ENCODE data around the gene SPTLC1. TPM values are rescaled to one million over a fixed set of nuclear protein-coding genes. Genes with fewer than 3 reads are reported as not detected.
"Not testable (repeated sequence)": the region's sequence is repeated elsewhere in the genome, so short reads cannot be mapped to it uniquely, and the experiment has no call there.

The SPTLC1 gene
- total RNA-seq, 1 experiment from 2014 or later: 68.0 TPM

DNA sequence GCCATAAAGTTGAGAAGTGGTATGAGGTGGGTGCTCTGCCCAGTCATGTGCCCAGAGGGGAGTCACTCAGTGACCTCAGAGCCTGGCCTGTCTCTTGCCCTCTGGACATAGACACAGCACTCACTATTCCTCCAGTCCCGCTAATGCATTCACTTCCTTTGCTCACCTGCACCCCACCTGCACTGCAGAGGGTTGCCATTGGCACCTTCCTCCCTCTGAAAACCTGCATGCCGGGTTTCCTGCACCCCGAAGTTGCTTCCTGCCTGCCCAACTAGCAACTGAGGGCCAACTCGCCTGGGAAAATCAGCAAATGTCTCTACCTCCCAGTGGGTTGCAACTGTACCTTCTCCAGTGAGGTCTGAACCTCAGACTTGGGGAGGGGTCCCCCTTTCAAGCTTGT lies 48.1 kb upstream of the SPTLC1 start:
- H3K27ac Mint-ChIP-seq (ENCODE audit: low read depth, unreplicated experiment): no peak overlapping the region
- ChIA-PET CTCF (no interaction called here), POLR2A (no interaction called here)
- H3K4me3 Mint-ChIP-seq (ENCODE audit: unreplicated experiment): no peak overlapping the region
- H3K9me3 Mint-ChIP-seq (ENCODE audit: unreplicated experiment): no peaks in the 10 kb centered on the region
- H3K36me3 Mint-ChIP-seq (ENCODE audit: insufficient read depth, unreplicated experiment): no peaks in the 10 kb centered on the region
- intact Hi-C loops (cut with micrococcal nuclease): no loop called here
- TF ChIP-seq, protein P1, sequence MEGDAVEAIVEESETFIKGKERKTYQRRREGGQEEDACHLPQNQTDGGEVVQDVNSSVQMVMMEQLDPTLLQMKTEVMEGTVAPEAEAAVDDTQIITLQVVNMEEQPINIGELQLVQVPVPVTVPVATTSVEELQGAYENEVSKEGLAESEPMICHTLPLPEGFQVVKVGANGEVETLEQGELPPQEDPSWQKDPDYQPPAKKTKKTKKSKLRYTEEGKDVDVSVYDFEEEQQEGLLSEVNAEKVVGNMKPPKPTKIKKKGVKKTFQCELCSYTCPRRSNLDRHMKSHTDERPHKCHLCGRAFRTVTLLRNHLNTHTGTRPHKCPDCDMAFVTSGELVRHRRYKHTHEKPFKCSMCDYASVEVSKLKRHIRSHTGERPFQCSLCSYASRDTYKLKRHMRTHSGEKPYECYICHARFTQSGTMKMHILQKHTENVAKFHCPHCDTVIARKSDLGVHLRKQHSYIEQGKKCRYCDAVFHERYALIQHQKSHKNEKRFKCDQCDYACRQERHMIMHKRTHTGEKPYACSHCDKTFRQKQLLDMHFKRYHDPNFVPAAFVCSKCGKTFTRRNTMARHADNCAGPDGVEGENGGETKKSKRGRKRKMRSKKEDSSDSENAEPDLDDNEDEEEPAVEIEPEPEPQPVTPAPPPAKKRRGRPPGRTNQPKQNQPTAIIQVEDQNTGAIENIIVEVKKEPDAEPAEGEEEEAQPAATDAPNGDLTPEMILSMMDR (IDR thresholded peaks at IDR 0.05; ENCODE audit: unreplicated experiment): no peak
- peaks cover 5% of the 10 kb centered on the region for H3K4me1 Mint-ChIP-seq (ENCODE audit: insufficient read depth, unreplicated experiment)
- BruUV-seq (replicated peaks): no TSS peak
- no peak for DNase-seq (ENCODE audit: unreplicated experiment)
- peaks cover 11% of the 10 kb centered on the region for H3K27me3 Mint-ChIP-seq (ENCODE audit: insufficient read depth, unreplicated experiment)

DNA sequence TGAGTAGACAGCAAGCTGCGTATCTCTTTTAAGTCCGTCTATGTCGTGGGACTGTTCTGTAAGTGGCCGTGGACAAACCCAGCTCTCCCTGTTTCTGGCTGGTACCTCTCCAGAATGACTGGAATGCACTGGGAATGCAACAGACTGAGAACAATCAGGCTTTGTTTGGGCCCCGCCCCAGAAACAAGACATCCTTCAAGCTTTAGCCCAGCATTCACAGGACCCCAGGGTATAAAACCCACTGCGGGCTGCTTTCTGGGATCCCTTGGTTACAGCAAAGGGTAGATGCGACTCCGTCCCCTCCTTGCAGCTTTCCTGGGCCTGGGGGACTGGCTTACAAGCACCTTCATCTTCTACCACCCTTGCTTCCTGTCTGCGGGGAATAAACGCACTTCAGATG lies 45.6 kb upstream of the SPTLC1 start:
- no peak overlapping the region for H3K4me3 Mint-ChIP-seq (ENCODE audit: unreplicated experiment)
- TF ChIP-seq, protein P1 (IDR thresholded peaks at IDR 0.05; ENCODE audit: unreplicated experiment): no peak
- no TSS peak for BruUV-seq (replicated peaks)
- ChIA-PET CTCF (no interaction called here), POLR2A (no interaction called here)
- no peak for DNase-seq (ENCODE audit: unreplicated experiment)
- H3K36me3 Mint-ChIP-seq (ENCODE audit: insufficient read depth, unreplicated experiment): no peaks in the 10 kb centered on the region
- no peaks in the 10 kb centered on the region for H3K9me3 Mint-ChIP-seq (ENCODE audit: unreplicated experiment)
- no peak overlapping the region for H3K27ac Mint-ChIP-seq (ENCODE audit: low read depth, unreplicated experiment)
- intact Hi-C loops (cut with micrococcal nuclease): no loop called here
- H3K27me3 Mint-ChIP-seq (ENCODE audit: insufficient read depth, unreplicated experiment): peaks cover 16% of the 10 kb centered on the region
- peaks cover 5% of the 10 kb centered on the region for H3K4me1 Mint-ChIP-seq (ENCODE audit: insufficient read depth, unreplicated experiment)

DNA sequence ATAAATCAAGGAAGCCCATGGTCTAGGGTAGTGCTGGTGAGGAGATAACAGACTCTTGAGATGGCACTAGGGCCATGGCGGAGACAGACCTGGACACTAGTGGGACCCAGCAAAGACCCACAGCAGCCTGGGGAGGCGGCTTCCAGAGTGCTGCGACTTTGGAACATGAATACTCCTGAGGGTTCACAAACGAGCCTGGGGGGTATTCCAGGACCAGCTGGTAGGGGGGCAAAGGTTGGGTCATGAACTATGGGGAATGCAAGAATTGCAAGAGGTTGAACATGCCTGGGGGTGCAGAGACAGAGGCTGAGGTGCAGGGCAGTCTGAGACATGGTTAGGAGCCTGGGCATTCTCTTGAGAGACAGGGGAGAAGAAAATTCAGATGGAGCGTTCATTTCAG lies 43.8 kb upstream of the SPTLC1 start:
- Mint-ChIP-seq H3K27me3 (ENCODE audit: insufficient read depth, unreplicated experiment) (peaks cover 16% of the 10 kb centered on the region), H3K9me3 (ENCODE audit: unreplicated experiment) (no peaks in the 10 kb centered on the region), H3K36me3 (ENCODE audit: insufficient read depth, unreplicated experiment) (no peaks in the 10 kb centered on the region), H3K27ac (ENCODE audit: low read depth, unreplicated experiment) (no peak overlapping the region), H3K4me3 (ENCODE audit: unreplicated experiment) (no peak overlapping the region), H3K4me1 (ENCODE audit: insufficient read depth, unreplicated experiment) (peaks cover 5% of the 10 kb centered on the region)
- ChIA-PET CTCF (interaction anchor here (0.6 to 1.8 kb wide), 5 partner anchors 17 to 475 kb away, joined by 3 to 6 read pairs (median 3); no protein-coding TSS in a partner anchor), POLR2A (no interaction called here)
- intact Hi-C loops (cut with micrococcal nuclease): no loop called here
- TF ChIP-seq, protein P1 (IDR thresholded peaks at IDR 0.05; ENCODE audit: unreplicated experiment): no peak
- no TSS peak for BruUV-seq (replicated peaks)
- DNase-seq (ENCODE audit: unreplicated experiment): no peak

DNA sequence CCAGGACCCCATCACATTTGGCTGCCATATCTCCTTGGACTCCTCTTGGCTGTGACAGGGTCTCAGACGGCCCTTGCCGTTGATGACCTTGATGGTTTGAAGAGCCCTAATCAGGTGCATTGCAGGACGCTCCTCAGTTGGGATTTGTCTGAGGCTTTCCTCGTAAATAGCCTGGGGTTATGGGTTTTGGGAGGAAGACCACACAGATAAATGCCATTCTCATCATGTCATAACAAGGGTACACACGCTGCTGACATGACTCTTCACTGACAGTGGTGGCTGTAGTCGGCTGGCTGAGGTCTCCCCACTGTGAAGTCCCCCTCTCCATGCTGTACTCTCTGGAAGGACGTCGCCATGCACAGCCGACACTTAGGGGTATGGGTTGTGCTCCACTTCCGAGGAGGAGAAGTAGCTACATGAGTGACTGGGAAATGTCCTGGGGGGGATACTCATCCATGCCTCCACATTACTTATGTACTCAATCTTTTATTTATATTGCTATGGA lies 42.9 kb upstream of the SPTLC1 start:
- TF ChIP-seq, protein P1 (IDR thresholded peaks at IDR 0.05; ENCODE audit: unreplicated experiment): no peak
- Mint-ChIP-seq H3K36me3 (ENCODE audit: insufficient read depth, unreplicated experiment) (no peaks in the 10 kb centered on the region), H3K27ac (ENCODE audit: low read depth, unreplicated experiment) (no peak overlapping the region), H3K27me3 (ENCODE audit: insufficient read depth, unreplicated experiment) (peaks cover 16% of the 10 kb centered on the region), H3K4me3 (ENCODE audit: unreplicated experiment) (no peak overlapping the region), H3K4me1 (ENCODE audit: insufficient read depth, unreplicated experiment) (peaks cover 7% of the 10 kb centered on the region), H3K9me3 (ENCODE audit: unreplicated experiment) (no peaks in the 10 kb centered on the region)
- no peak for DNase-seq (ENCODE audit: unreplicated experiment)
- intact Hi-C loops (cut with micrococcal nuclease): no loop called here
- CTCF ChIA-PET: interaction anchor here (0.5 to 1.6 kb wide), 2 partner anchors 16 to 18 kb away, joined by 3 read pairs; no protein-coding TSS in a partner anchor
- POLR2A ChIA-PET: no interaction called here
- no TSS peak for BruUV-seq (replicated peaks)

DNA sequence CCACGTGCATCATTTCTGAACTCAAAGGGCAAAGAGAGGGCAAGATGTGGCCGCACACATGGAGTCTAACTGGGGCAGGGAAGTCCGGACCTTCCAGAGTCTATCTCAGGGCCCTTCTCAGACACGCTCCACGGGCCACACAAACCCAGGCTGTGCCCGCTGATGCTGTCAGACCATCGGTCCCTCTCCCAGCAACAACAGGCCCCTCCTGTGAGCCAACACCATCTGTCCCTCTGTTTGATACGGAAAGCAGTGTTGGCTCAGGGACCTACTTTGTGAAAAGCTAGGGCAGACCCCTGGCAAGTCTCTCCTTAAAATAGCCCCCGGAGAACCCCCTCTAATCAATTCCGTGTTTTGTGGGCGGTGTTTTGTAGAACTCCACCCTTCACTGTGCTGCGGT lies 40.5 kb upstream of the SPTLC1 start:
- intact Hi-C loops (cut with micrococcal nuclease); DNase-seq (ENCODE audit: unreplicated experiment); BruUV-seq (replicated peaks); H3K27ac Mint-ChIP-seq (ENCODE audit: low read depth, unreplicated experiment); POLR2A ChIA-PET; H3K36me3 Mint-ChIP-seq (ENCODE audit: insufficient read depth, unreplicated experiment); H3K9me3 Mint-ChIP-seq (ENCODE audit: unreplicated experiment); H3K4me3 Mint-ChIP-seq (ENCODE audit: unreplicated experiment): not testable (repeated sequence)
- Mint-ChIP-seq H3K27me3 (ENCODE audit: insufficient read depth, unreplicated experiment) (peaks cover 16% of the 10 kb centered on the region), H3K4me1 (ENCODE audit: insufficient read depth, unreplicated experiment) (peaks cover 17% of the 10 kb centered on the region)
- CTCF ChIA-PET: interaction anchor here (0.7 to 3.6 kb wide), 2 partner anchors 16 to 693 kb away, joined by 3 to 20 read pairs; no protein-coding TSS in a partner anchor

Data from MCF 10A (cell line).